Panc1 (cell line): Measurements from ENCODE around the gene RYR3. TPM values are rescaled to one million over a fixed set of nuclear protein-coding genes. Genes with fewer than 3 reads are reported as not detected.
A peak's percentile ranks its signal among the peaks of the same experiment; 100 is the strongest.

Source experiments
- ATAC-seq: fragments of 200-7000 bp; cut with Tn5 transposase; 2 replicates; pipeline ENCODE4 v1.9.1; 2020; ENCODE audit warnings: mild to moderate bottlenecking, moderate library complexity
- BruUV-seq: library from RNA; stranded (reverse); fragments of 400-500 nt; replicated peaks from 2 replicates; lab custom pipeline; 2021; lab: Mats Ljungman, UMichigan
- CTCF ChIA-PET: fragments of 300-600 bp; sonication (Branson Sonifier 250); formaldehyde crosslinking; loops from one replicate; lab custom pipeline; 2022; ENCODE audit warnings: antibody characterized with exemption; lab: Charles Lee
- POLR2A ChIA-PET: fragments of 300-600 bp; sonication (Branson Sonifier 250); formaldehyde crosslinking; loops from one replicate; lab custom pipeline; 2022; ENCODE audit warnings: antibody characterized with exemption; lab: Charles Lee
- DNase-seq: peaks from one replicate; pipeline ENCODE4 v3.0.0-alpha.2; 2010; ENCODE audit warnings: low read depth, low spot score
- H3K27ac ChIP-seq: 2 replicates; pipeline ENCODE4 v1.5.1; 2011; ENCODE audit warnings: mild to moderate bottlenecking, low read length, inconsistent platforms
- H3K27me3 ChIP-seq: fragments of 200-500 bp; sonication (Bioruptor generic); 2 replicates; pipeline ENCODE4 v1.6.0; 2014; ENCODE audit warnings: low read length, inconsistent platforms; ENCODE audit not compliant: control insufficient read depth, insufficient read depth
- H3K36me3 ChIP-seq: fragments of 200-500 bp; sonication (Bioruptor generic); 2 replicates; pipeline ENCODE4 v1.5.1; 2014; ENCODE audit warnings: inconsistent platforms, mild to moderate bottlenecking, low read length, moderate library complexity; ENCODE audit not compliant: control insufficient read depth, insufficient read depth
- H3K4me1 ChIP-seq: 2 replicates; pipeline ENCODE4 v1.5.1; 2011; ENCODE audit warnings: inconsistent platforms, mild to moderate bottlenecking, low read length, moderate library complexity; ENCODE audit not compliant: control insufficient read depth, insufficient read depth
- H3K4me3 ChIP-seq, 2 experiments: 2 replicates each; pipeline ENCODE4 v1.5.1; 2011 to 2012; ENCODE audit warnings: low read depth in 2 of 2, low read length in 2 of 2, mild to moderate bottlenecking in 2 of 2, inconsistent platforms in 1 of 2, moderate library complexity in 1 of 2
- H3K9me3 ChIP-seq: fragments of 200-500 bp; sonication (Bioruptor generic); 2 replicates; pipeline ENCODE4 v1.5.1; 2014; ENCODE audit warnings: low read depth, mild to moderate bottlenecking, inconsistent platforms, low read length, moderate library complexity; ENCODE audit not compliant: control insufficient read depth, insufficient read depth
- CTCF ChIP-seq: fragments of 450-650 bp; IDR thresholded peaks from 2 replicates; pipeline ENCODE4 v1.5.1; 2017; ENCODE audit warnings: mild to moderate bottlenecking
- POLR2AphosphoS5 ChIP-seq: IDR thresholded peaks from 2 replicates; pipeline ENCODE4 v1.6.1; 2012; ENCODE audit warnings: mild to moderate bottlenecking, low read depth, low read length, moderate library complexity
- REST ChIP-seq, 2 experiments: IDR thresholded peaks; 2 replicates each; pipeline ENCODE4 v1.6.1; 2011 to 2012; ENCODE audit warnings: low read depth in 2 of 2, control low read depth in 1 of 2, low read length in 1 of 2, mild to moderate bottlenecking in 1 of 2, moderate library complexity in 1 of 2; ENCODE audit not compliant: insufficient read depth in 1 of 2
- SIN3A ChIP-seq: IDR thresholded peaks from 2 replicates; pipeline ENCODE4 v1.6.1; 2012; ENCODE audit warnings: low read depth, mild to moderate bottlenecking, low read length, moderate library complexity, borderline replicate concordance; ENCODE audit not compliant: insufficient read depth
- TCF7L2 ChIP-seq: IDR thresholded peaks from 2 replicates; pipeline ENCODE4 v1.6.1; 2011; ENCODE audit warnings: mild to moderate bottlenecking, low read depth, low read length, inconsistent platforms
- in situ Hi-C: cut with HindIII; loops from 2 replicates; pipeline ENCODE4 v1.10.0; 2016; ENCODE audit warnings: low sequenced_read_pairs, low pct_unique_long_range_greater_than_20kb
- intact Hi-C: fragments of 100-400 bp; cut with micrococcal nuclease; formaldehyde crosslinking; loops from one replicate; pipeline ENCODE4 v1.10.0; 2022; ENCODE audit not compliant: unreplicated experiment
- total RNA-seq: library from RNA; stranded (reverse); gene quantifications from one replicate; pipeline ENCODE4 v1.2.1, GENCODE V29; 2021; ENCODE audit not compliant: unreplicated experiment

RYR3 gene
- total RNA-seq, 1 experiment from 2014 or later, result not detected

- no peaks in the 10 kb centered on the region for H3K4me1 ChIP-seq
- TF ChIP-seq SIN3A, result no peak
- no peak for TF ChIP-seq CTCF
- no peak for TF ChIP-seq TCF7L2
- TF ChIP-seq REST (IDR thresholded peaks at IDR 0.05; ENCODE audit: insufficient read depth in 1 of 2, low read depth in 2 of 2, low read length in 1 of 2), result no peak
- no peak for TF ChIP-seq POLR2AphosphoS5
- H3K9me3 ChIP-seq, result no peaks in the 10 kb centered on the region
- DNase-seq (no peak), ATAC-seq (peak; percentile 40; the same call in 1 of the 2 replicates)
- intact Hi-C loops (no loop called here), in situ Hi-C loops (no loop called here)
- no peak overlapping the region for H3K4me3 ChIP-seq
- H3K36me3 ChIP-seq, result no peaks in the 10 kb centered on the region
- CTCF ChIA-PET, result no interaction called here
- H3K27ac ChIP-seq, result no peak overlapping the region
- POLR2A ChIA-PET, result no interaction called here
- no TSS peak for BruUV-seq
- H3K27me3 ChIP-seq, result no peaks in the 10 kb centered on the region
Observed at GRCh38 chr15:33852094-33852493, 541.3 kb downstream of the RYR3 start.

GRCh38 chr15:33852570-33852969 is 541.8 kb downstream of the RYR3 start:
- no peaks in the 10 kb centered on the region for H3K9me3 ChIP-seq
- no TSS peak for BruUV-seq
- ATAC-seq (no peak), DNase-seq (no peak)
- no peak overlapping the region for H3K4me3 ChIP-seq
- ChIA-PET CTCF (no interaction called here), POLR2A (no interaction called here)
- no peaks in the 10 kb centered on the region for H3K27me3 ChIP-seq
- no peak overlapping the region for H3K27ac ChIP-seq
- no peaks in the 10 kb centered on the region for H3K4me1 ChIP-seq
- in situ Hi-C loops (no loop called here), intact Hi-C loops (no loop called here)
- TF ChIP-seq POLR2AphosphoS5, result no peak
- no peak for TF ChIP-seq SIN3A
- TF ChIP-seq CTCF, result no peak
- no peak for TF ChIP-seq TCF7L2
- TF ChIP-seq REST (IDR thresholded peaks at IDR 0.05; ENCODE audit: insufficient read depth in 1 of 2, low read depth in 2 of 2, low read length in 1 of 2), result no peak
- H3K36me3 ChIP-seq, result no peaks in the 10 kb centered on the region
